Hematopoietic multipotent progenitor cell treated with erythropoietin and hydrocortisone succinate and interleukin-3 and kit ligand, for 17 days (in vitro differentiated cells): Measurements from ENCODE around the gene OLA1.

Source experiments
- DNase-seq: peaks from one replicate; pipeline ENCODE4 v3.0.0-alpha.2; 2015; ENCODE audit warnings: low spot score

Gene OLA1

DNA sequence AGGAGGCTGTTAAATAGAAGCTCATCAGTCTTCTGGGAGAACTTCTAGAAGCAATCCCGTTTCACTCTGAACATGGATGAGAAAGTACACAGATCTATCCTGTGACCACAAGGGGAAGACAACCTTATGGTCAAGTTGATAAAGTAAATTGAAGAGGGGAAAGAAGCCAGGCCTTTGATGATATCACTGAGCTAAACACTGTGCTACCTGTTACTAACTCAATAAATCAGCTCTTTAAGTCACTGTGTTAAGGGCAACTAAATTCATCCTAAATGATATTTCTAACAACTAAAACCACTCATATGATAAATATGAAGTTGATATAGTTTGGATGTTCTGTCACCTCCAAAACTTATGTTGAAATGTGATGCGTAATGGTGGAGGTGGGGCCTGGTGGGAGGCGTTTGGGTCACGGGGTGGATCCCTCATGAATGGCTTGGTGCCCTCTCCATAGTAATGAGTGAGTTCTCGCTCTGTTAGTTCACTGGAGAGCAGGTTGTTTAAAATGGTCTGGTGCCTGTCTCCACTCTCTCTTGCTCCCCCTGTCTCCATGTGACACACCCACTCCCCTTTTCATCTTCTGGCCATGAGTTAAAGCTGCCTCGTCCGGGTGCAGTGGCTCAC is 23.6 kb downstream of the OLA1 start:
- DNase-seq, result no peak

DNA sequence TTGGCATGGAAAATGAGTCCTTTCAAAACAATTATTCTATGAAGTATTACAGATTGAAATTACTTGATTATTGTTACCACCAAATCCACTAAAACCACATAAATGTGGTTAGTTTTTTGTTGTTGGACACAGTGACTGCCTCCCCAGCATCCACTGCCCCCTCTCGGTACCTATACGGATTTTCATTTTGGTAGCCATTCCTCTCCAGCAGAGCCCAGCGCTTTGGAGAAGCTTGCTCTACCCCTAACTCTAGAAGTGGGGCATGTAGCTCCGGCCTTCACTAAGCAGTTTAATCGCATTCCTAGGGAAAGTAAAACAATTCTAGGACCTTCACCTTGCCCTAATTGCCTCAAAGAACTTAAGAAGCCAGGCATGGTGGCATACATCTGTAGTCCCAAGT is 24.2 kb downstream of the OLA1 start:
- no peak for DNase-seq

DNA sequence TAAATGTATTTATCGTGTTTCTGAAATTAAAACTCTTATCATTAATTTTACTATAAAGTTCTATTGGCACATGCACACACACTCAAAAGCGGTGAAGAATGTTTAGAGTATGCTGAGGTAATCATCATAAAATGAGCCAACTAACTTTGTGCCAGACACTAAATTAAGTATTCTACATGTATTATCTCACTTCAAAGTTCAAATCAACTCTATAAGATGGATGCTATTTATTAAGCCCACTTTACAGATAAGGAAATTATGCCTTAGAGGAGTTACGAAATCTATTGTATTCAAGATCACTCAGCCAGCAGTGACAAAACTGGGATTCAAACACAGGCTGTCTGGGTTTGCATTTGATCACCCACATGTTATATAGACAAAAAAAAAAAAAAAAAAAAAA is 24.9 kb downstream of the OLA1 start:
- no peak for DNase-seq

DNA sequence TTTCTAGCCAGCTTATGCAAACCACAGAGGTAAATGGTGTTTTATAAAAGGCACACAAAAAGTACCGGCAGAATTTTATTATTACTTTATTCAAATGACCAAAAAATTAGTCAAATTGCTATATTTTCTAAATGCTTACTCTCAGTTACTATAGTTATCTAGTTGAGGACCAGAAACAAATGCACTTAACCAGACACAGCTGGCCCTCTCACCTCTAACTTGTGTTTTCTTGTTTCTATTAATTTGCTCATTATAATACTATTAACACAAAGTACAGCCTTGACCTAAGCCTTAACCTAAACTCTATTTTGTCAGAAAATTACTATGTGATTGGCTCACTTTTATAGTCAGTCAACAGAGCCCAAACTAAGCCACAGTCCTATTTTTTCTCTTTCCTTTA is 26.2 kb downstream of the OLA1 start:
- DNase-seq, result no peak

DNA sequence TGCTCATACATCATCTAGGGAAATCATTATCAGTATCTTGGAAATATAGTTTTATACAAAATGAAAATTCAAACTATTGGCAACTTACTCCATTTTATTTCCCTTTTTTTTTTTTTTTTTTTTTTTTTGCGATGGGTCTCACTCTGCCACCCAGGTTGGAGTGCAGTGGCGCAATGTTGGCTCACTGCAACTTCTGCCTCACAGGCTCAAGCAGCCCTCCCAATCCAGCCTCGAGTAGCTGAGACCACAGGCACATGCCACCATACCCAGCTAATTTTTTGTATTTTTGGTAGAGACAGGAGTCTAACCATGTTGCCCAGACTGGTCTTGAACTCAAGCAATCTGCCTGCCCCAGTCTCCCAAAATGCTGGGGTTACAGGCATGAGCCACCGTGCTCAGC is 29.0 kb downstream of the OLA1 start:
- no peak for DNase-seq

DNA sequence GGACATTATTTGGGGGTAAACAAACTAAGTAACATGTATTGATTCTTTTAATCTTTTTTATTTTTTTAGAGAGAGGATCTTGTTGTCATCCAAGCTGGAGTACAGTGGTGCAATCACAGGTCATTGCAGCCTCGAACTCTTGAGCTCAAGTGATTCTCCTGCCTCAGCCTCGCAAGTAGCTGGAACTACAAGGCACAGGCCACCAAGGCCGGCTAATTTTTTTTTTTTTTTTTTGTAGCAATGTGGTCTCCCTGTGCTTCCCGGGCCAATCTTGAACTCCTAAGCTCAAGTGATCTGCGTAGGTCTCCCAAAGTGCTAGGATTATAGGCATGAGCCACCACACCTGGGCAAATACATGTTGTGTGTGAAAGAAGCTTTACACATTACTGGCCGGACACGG is 29.6 kb downstream of the OLA1 start:
- no peak for DNase-seq

DNA sequence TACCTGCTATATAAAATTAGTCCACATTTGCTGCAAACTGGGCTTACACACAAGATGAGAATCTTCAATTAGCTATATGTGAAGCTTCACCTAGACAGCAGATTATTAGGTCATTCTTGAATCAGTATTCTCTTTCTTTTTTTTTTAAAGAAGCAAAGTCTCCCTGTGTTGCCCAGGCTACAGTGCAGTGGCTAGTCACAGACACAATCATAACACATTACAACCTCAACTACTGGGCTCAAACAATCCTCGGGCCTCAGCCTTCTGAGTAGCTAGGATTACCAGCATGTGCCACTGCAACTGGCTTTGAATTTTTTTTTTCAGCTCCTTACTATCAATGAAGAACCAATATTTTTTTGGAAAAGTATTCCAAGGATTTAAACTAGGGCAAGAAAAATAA is 30.5 kb downstream of the OLA1 start:
- DNase-seq, result no peak

DNA sequence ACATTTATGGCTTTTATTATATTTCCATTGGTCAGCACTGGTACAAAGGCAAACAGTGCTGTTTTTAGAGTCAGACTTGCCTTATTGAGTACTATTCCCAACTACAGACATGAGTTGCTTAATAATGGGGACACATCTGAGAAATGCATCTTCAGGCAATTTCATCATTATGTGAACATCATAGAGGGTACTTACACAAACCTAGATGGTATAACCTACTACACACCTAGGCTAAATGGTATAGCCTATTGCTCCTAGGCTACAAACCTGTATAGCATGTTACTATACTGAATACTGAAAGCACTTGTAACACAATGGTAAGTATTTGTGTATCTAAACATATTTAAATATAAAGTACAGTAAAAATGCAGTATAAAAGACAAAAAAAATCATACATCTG is 36.4 kb downstream of the OLA1 start:
- no peak for DNase-seq

DNA sequence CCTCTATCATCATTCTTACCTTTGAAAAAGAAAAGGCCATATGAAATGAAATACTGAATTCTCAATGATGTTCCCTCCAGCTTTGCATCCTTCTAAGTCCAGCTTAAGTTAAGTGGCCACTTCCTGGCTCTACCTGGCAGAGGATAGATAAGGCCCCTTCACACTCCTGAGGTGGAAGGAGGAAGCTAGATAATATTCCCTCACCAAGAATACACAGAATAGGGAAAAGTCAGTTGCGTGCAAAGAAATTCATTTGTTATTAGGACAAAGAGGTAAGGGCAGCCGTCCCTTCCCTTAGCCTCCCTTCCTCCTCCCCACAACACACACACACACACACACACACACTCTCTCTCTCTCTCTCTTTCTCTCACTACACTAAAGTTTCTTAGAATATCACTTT is 37.5 kb downstream of the OLA1 start:
- no peak for DNase-seq

DNA sequence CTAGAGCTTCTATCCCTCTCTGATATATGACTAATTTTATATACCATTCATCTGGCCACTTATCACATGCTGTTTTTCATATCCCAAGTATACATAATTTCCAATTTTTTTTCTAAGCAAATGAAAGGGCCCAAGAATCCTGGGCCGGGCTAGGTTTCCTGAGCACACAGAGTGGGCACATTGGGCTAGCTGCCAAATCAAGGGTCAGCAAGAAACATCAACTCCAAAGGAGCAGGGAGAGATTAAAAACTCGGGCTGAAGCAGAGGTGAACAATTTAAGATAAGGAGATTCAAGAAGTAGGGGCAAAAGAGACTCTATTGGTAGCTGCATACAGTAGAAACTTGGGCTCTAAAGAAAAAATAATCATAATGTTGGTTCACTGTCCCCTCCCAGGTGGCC is 39.0 kb downstream of the OLA1 start:
- no peak for DNase-seq

DNA sequence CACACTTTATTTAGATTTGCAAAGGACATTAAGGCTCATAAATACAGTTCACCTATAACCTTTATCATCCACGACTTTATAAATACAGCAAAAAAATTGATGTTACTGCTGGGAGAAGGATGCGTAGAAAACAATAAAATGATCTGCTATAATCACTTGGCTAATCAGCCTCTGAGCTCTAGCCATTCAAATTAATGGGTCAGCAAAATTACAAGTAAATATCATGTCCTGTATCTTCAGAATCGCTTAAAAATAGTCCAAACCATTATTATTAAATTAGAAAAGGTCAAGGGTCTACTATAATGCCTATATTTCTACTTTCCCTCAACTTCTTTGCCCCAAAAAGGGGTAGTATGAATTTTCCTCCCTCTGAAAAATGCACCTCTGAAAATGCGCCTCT is 40.3 kb downstream of the OLA1 start:
- no peak for DNase-seq

DNA sequence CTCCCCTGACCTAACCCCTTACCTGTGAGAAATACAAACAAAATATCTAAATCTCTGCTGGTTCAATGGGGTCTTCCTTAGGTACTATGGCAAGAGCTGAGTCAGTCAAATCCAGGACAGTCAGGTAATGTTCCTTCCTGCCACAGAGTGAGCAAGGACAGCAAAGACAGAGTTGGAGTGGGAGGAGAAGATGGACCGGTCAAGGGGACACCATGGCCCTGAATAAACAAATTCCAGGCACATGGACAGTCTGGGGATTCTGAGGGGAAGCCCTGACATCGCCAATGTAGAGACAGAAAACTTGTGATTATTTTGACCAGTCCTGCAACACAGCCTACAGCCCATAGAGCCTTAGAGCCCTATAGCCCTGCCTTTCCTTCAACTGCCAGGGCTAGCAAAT is 42.8 kb downstream of the OLA1 start:
- DNase-seq, result no peak

DNA sequence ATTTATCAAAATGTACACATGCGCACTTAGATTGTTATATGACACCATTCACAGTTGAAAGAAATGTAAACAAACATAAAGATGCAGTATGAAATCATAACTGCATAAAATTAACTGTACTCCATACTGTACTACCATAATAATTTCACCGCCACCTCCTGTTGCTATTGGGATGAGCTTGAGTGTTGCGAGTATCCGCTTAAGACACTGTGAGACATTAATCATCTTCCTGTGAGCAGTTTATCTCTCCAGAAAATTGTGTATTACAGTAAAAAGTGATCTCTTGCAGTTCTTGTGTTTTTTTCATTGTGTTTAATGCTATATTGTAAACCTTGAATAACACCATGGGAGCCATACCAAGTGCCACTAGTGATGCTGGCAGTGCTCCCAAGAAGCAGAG is 46.1 kb downstream of the OLA1 start:
- no peak for DNase-seq

DNA sequence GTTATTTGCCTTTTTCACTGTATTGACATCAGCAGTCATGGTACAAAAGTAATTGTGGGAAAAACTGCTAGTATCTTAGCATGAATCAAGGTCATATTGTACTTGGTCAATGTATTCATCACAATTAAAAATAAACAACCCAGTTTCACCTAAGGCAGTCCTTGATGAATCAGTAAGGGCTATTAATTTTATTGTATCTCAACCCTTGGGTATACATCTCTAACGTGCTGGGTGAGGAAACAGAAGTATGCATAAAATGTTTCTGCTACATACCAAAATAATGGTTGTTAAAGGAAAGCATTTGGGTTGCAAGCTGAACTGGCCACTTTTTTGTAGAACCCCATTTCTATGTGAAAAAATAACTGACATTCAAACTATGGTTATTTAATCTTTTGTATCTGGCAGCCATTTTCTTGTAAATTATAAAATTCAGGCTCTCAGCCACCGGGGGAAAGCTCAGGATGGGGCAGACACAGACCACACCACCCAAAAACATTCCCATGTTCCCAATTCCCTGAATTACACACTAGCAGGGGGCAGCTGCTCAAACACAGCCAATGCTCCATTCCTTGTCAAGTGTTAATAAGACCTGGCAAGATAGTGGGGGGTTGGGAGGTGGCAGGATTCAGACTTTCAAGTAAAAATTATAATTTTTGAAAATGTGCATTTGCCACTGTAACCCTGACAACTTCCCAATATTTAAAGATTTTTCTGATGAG is 49.3 kb downstream of the OLA1 start:
- no peak for DNase-seq

DNA sequence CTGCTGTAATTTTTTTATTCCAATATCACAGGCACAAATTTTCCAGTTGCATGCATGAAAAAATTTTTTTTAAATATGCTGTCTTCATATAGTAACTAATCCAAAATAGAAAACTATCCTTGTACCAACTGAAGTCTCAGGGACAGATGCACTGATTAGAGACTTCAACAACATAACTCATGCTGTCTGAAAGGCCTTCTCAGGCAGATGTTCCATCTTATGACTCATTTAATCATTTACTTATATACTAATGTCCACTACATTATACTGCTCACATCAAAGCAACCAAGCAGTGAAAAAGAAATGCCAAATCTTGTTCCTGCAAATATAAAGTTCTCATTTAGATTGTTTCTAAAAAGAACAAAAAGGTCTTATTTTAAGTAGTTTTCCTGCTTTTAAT is 53.1 kb downstream of the OLA1 start:
- DNase-seq, result no peak

DNA sequence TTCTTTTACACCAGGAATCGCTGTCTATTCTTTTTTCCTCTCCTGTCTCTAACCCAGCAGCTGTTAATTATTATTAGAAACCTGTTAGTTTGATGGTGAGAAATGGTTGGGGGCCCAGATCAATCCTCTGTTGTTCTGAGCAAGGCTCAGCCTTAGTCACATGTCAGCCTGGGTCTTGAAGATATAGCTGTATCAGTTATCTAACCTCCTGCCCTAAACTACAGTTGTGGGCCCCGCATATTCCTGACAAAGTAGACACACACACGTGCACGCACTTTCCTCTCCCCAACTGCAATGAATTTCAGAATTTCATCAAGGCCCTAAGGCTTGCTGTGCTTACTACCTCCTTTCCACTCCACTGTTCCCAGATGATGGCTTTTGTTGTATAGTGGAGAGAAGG is 54.6 kb downstream of the OLA1 start:
- no peak for DNase-seq

DNA sequence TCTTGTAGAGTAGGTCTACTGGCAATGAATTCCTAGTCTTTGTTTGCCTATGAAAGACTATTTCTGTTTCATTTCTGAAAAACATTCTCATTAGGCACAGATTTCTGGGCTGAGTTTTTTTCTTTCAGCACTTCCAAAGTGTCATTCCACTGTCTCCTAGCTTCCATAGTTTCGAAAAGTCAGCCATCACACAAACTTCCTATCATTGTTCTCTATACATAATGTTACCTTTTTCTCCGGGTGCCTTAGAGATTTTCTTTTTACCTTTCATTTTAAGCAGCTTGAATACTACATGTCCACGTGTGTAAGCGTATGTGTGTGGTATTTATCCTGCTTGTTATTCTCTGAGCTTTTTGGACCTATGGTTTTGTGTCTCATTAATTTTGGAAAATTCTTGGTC is 55.7 kb downstream of the OLA1 start:
- DNase-seq, result no peak

DNA sequence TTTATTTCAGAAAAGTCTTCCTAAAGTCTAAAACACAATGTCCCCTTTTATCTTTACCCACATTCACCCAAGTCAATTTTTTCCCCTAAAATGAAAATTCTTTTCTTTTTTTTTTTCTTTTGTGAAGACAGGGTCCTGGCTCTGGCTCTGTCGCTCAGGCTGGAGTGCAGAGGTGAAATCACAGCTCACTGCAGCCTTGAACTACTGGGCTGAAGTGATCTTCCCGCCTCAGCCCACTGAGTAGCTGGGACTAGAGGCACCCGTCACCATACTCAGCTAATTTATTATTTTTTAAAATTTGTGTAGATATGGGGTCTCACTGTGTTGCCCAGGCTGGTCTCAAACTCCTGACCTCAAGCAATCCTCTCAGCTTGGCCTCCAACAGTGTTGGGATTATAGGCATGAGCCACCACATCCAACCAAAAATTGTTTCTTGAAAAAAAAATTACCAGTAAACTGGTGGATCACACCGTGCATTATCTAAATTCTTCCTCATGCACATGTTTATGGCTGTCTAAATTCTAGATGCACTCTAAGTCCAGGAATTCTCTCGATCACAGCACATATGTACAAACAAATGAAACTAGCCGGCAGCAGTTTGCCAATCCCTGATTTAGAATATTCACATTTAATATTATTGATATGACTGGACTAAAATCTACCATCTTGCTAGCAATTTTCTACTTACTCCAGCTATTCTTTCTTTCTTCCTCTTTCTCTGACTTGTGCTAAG is 56.8 kb downstream of the OLA1 start:
- DNase-seq, result no peak

DNA sequence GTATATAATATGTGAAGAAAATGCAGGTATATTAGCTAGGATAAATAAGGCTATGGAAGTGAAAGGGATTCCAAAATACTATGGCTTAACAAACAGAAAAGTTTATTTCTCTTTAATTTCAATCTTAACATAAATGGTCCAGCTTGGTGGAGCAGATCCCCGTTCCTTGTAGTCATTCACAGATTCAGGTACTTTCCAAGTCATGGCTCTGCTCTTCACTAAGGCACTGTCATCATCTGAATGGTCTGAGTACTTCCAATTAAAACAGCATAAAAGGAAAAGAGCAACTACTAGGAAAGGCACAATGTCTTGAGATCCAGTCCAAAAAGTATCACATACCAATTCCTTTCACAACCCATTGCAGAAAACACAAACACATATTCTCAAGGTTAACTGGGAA is 63.4 kb downstream of the OLA1 start:
- DNase-seq, result no peak

DNA sequence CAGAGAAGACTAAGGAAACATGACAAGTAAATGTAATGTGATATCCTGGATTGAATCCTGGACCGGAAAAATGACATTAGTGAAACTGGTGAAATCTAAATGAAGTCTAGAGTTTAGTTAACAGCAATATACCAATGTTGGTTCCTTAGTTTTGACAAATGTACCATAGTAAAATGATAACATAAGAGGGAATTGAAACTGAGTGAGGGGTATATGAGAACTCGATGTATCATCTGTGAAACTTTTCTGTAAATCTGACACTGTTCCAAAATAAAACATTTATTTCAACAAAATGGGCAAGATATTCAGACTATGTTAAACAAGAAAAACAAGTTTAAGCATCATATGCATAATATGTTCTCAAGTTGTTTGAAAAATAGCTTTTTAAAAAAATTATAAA is 63.8 kb downstream of the OLA1 start:
- no peak for DNase-seq

DNA sequence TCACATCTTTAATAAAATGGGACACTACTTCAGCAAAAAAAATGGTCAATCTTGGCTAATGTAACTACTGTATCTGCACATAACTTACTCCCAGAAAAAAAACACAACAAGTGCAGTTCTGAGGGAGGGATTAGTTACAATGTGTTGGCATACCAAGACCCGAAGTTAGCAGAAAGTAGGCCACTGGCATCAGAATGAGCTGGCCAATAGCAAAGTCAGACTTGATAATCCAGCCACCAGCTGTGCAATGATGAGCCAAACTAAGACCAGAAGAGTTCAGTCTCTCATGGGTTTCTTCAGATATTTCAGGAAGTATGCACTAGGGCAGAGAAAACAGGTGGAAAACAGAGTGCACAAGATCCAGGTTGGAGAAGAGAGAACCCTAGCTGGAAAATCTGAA is 65.3 kb downstream of the OLA1 start:
- DNase-seq, result no peak

DNA sequence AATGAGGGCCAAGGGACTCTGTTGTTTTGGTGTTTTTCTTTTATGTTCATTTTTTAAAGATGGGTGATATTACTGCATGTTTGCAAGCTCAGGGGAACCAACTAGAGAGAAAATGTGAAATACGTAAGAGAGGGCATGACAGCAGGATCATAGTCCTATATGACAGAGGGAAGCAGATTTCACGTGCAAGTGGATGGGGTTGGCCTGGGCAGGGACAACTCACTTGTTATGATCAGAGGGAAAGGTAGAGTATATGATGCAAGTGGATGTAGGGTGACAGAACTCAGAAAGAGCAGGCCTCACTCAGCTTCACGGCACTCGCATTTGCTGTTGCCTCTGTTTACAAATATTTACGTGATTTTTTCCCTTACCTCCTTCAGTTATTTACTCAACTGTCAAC is 67.0 kb downstream of the OLA1 start:
- no peak for DNase-seq

DNA sequence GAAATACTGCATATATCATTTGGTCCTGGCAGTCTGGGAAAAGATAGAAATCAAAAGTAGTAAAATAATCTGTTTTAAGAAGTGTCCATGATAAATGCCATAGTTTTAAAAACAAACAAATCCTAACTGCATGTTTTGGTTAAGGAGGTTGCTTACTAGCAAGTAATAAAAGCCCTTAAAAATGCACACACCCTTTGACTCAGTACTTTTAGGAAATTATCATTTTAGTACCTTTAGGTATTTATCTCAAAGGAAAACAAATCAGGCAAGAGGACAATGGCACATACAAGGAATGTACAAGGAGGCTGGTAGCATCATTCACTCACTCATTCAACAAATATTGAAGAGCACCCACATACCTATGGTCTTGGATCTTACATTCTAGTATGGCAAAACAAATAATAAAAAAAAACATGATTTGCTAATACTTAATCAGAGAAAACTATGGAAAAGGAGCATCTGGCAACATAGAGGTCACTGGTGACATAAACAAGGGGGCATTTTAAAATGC is 67.6 kb downstream of the OLA1 start:
- DNase-seq, result no peak
